ENCODE data around the gene ABCG1.

ABCG1 gene

GRCh38 chr21:42310411-42311001 is 91.6 kb downstream of the ABCG1 start:
- DNase-seq (ENCODE audit: insufficient read length) (no peak), FAIRE-seq (no peak)
- TF ChIP-seq TAF1 (IDR thresholded peaks at IDR 0.05; ENCODE audit: borderline replicate concordance, low read depth, low read length) (no peak), POLR2AphosphoS5 (IDR thresholded peaks at IDR 0.05; ENCODE audit: low read depth, low read length) (no peak), POLR2A (IDR thresholded peaks at IDR 0.05; ENCODE audit: low read depth, low read length) (no peak)

GRCh38 chr21:42311160-42311559 is 92.2 kb downstream of the ABCG1 start:
- FAIRE-seq, result no peak
- no peak for TF ChIP-seq POLR2AphosphoS5 (IDR thresholded peaks at IDR 0.05; ENCODE audit: low read depth, low read length)
- TF ChIP-seq POLR2A (IDR thresholded peaks at IDR 0.05; ENCODE audit: low read depth, low read length), result no peak
- TF ChIP-seq TAF1 (IDR thresholded peaks at IDR 0.05; ENCODE audit: borderline replicate concordance, low read depth, low read length), result no peak
- DNase-seq (ENCODE audit: insufficient read length), result no peak

- FAIRE-seq (no peak), DNase-seq (ENCODE audit: insufficient read length) (no peak)
- TF ChIP-seq TAF1 (IDR thresholded peaks at IDR 0.05; ENCODE audit: borderline replicate concordance, low read depth, low read length) (no peak), POLR2A (IDR thresholded peaks at IDR 0.05; ENCODE audit: low read depth, low read length) (no peak), POLR2AphosphoS5 (IDR thresholded peaks at IDR 0.05; ENCODE audit: low read depth, low read length) (no peak)
These were observed 93.1 kb downstream of the ABCG1 start for GRCh38 chr21:42311816-42312625.

- TF ChIP-seq POLR2AphosphoS5 (IDR thresholded peaks at IDR 0.05; ENCODE audit: low read depth, low read length), result no peak
- TF ChIP-seq POLR2A (IDR thresholded peaks at IDR 0.05; ENCODE audit: low read depth, low read length), result no peak
- TF ChIP-seq TAF1 (IDR thresholded peaks at IDR 0.05; ENCODE audit: borderline replicate concordance, low read depth, low read length), result no peak
- FAIRE-seq (no peak), DNase-seq (ENCODE audit: insufficient read length) (no peak)
These were observed 93.7 kb downstream of the ABCG1 start for GRCh38 chr21:42312626-42313104.

GRCh38 chr21:42313501-42313969 is 94.6 kb downstream of the ABCG1 start:
- no peak for DNase-seq (ENCODE audit: insufficient read length)
- TF ChIP-seq POLR2AphosphoS5 (IDR thresholded peaks at IDR 0.05; ENCODE audit: low read depth, low read length) (no peak), TAF1 (IDR thresholded peaks at IDR 0.05; ENCODE audit: borderline replicate concordance, low read depth, low read length) (no peak), POLR2A (IDR thresholded peaks at IDR 0.05; ENCODE audit: low read depth, low read length) (no peak)
- no peak for FAIRE-seq

- FAIRE-seq (no peak), DNase-seq (ENCODE audit: insufficient read length) (no peak)
- TF ChIP-seq POLR2A (IDR thresholded peaks at IDR 0.05; ENCODE audit: low read depth, low read length), result no peak
- no peak for TF ChIP-seq TAF1 (IDR thresholded peaks at IDR 0.05; ENCODE audit: borderline replicate concordance, low read depth, low read length)
- no peak for TF ChIP-seq POLR2AphosphoS5 (IDR thresholded peaks at IDR 0.05; ENCODE audit: low read depth, low read length)
These were observed 95.8 kb downstream of the ABCG1 start for GRCh38 chr21:42314616-42315295.

- TF ChIP-seq TAF1 (IDR thresholded peaks at IDR 0.05; ENCODE audit: borderline replicate concordance, low read depth, low read length) (no peak), POLR2A (IDR thresholded peaks at IDR 0.05; ENCODE audit: low read depth, low read length) (no peak), POLR2AphosphoS5 (IDR thresholded peaks at IDR 0.05; ENCODE audit: low read depth, low read length) (no peak)
- no peak for DNase-seq (ENCODE audit: insufficient read length)
- FAIRE-seq, result no peak
These were observed 96.5 kb downstream of the ABCG1 start, which contains the start of gene TFF3 for GRCh38 chr21:42315296-42315891. TSS of gene TFF3 (minus strand) at chr21:42315409. CDS start at chr21:42315374, 35 bp downstream.

- FAIRE-seq (no peak), DNase-seq (ENCODE audit: insufficient read length) (no peak)
- no peak for TF ChIP-seq TAF1 (IDR thresholded peaks at IDR 0.05; ENCODE audit: borderline replicate concordance, low read depth, low read length)
- TF ChIP-seq POLR2AphosphoS5 (IDR thresholded peaks at IDR 0.05; ENCODE audit: low read depth, low read length), result no peak
- no peak for TF ChIP-seq POLR2A (IDR thresholded peaks at IDR 0.05; ENCODE audit: low read depth, low read length)
These were observed 98.0 kb downstream of the ABCG1 start for GRCh38 chr21:42316891-42317290.

- FAIRE-seq, result no peak
These were observed 98.4 kb downstream of the ABCG1 start for GRCh38 chr21:42317341-42317741.

GRCh38 chr21:42317826-42318746 is 99.1 kb downstream of the ABCG1 start:
- TF ChIP-seq POLR2AphosphoS5 (IDR thresholded peaks at IDR 0.05; ENCODE audit: low read depth, low read length) (no peak), TAF1 (IDR thresholded peaks at IDR 0.05; ENCODE audit: borderline replicate concordance, low read depth, low read length) (no peak), POLR2A (IDR thresholded peaks at IDR 0.05; ENCODE audit: low read depth, low read length) (no peak)
- no peak for DNase-seq (ENCODE audit: insufficient read length)
- no peak for FAIRE-seq

More at GRCh38 chr21:42317341-42317741, 98.4 kb downstream of the ABCG1 start:
- TF ChIP-seq POLR2A (IDR thresholded peaks at IDR 0.05; ENCODE audit: low read depth, low read length) (no peak), TAF1 (IDR thresholded peaks at IDR 0.05; ENCODE audit: borderline replicate concordance, low read depth, low read length) (no peak), POLR2AphosphoS5 (IDR thresholded peaks at IDR 0.05; ENCODE audit: low read depth, low read length) (no peak)
- no peak for DNase-seq (ENCODE audit: insufficient read length)
